GM12801 (cell line): ENCODE results near the gene SPATA20.

Experiments used
- TF ChIP-seq, protein P1 (sequence below): IDR thresholded peaks from one replicate; pipeline ENCODE4 v1.5.1; 2011; ENCODE audit warnings: control low read depth; ENCODE audit not compliant: insufficient read length; ENCODE audit errors: extremely low read depth

Gene SPATA20

DNA sequence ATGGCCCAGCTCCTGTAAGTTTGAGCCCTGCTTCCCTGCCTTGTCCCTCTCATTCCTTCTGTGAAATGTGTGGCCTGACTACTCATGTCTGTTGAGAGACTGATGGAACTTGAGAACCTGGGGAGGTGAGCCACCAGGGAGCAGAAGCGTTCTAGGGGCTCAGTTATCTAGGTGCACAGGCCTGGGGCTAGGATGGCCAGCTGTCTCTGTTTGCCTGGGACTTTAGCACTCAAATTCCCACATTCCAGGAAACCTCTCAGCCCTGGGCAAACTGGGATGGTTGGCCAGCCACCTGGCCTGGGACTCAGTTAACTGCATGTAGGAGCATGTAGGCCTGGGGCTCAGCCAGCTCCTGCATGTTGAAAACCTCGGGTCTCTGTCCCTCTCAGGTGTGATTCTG lies 23.8 kb upstream of the SPATA20 start:
- TF ChIP-seq, protein P1, sequence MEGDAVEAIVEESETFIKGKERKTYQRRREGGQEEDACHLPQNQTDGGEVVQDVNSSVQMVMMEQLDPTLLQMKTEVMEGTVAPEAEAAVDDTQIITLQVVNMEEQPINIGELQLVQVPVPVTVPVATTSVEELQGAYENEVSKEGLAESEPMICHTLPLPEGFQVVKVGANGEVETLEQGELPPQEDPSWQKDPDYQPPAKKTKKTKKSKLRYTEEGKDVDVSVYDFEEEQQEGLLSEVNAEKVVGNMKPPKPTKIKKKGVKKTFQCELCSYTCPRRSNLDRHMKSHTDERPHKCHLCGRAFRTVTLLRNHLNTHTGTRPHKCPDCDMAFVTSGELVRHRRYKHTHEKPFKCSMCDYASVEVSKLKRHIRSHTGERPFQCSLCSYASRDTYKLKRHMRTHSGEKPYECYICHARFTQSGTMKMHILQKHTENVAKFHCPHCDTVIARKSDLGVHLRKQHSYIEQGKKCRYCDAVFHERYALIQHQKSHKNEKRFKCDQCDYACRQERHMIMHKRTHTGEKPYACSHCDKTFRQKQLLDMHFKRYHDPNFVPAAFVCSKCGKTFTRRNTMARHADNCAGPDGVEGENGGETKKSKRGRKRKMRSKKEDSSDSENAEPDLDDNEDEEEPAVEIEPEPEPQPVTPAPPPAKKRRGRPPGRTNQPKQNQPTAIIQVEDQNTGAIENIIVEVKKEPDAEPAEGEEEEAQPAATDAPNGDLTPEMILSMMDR: no peak

DNA sequence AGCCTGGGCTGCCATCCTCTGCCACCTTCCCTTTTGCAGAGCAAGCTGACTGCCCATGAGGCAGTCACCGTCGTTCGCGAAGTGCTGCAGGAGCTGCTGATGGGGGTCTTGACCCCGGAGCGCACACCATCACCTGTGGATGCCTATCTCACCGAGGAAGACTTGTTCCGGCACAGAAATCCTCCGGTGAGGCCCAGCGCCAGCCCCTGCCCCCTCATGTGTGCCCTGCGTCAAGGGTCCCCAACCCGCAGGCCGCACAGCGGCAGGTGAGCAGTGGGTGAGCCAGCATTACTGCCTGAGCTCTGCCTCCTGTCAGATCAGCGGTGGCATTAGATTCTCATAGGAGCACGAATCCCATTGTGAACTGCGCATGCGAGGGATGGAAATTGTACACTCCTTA lies 22.1 kb upstream of the SPATA20 start:
- TF ChIP-seq, protein P1: no peak

DNA sequence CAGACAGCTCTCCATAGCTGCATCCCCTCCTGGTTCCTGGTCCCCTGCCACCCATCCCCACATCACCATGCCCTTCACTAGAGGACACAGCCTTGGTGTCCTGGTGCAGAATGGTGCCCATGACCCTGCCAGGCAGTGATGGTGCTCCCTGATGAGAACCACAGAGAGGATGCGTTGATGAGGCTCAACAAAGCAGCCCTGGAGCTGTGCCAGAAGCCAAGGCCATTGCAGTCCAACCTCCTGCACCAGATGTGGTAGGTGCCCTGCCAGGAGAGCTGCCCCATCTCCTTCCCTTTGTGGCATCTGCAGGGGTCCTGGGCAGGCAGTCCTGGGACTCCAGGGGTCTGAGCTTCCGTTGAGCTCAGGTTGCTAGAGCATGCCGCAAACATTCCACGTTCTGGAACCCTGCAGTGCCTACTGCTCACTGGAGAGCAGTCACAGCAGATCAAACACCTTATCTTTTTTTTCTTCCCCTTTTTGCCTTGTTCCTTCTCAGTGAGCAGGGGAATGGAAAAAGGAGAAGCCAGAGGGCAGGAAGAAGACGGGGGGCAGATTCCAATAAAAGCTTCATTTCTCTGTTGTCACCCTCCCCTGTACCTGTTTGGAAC lies 19.7 kb upstream of the SPATA20 start:
- TF ChIP-seq, protein P1: no peak

DNA sequence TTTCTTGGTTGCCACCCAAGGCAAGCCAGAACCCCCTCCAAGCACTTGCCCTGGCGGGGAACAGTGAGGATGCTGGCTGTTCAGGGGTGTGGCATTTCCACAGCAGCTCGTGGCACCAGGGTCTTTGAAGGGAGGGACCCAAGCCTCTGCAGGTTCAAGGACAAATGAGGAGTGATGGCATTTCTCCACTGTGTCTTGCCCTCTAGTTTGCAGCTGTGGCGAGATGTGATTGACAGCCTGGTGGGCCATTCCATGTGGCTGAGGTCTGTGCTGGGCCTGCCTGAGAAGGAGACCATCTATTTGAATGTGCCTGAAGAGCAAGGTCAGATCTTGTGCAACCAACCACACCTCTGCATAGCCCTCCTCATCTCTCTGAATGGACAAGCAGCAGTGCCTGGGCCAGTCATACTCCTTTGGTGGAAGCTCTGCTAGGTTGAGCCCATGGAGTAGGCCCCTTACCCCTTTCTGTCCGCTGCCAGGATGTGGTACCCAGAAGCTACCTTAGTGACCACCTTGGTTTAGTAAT lies 19.0 kb upstream of the SPATA20 start:
- TF ChIP-seq, protein P1: no peak

DNA sequence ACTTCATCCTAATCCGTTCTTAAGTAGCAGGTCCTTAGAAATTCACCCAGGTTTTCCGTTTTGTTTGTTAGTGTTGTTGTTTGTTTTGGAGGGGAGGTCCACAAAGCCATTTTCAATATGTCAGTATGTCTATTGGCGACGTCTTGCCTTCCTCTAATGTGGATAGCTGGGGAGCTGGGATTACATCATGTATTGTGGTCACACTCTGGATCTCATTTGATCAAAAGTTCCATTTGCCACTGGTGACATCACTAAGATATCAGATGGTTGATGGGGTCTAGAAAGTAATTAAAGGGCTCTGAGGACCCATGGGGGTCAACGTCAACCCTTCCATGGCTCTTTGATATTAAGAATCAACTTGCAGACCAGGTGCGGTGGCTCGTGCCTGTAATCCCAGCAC lies 17.1 kb upstream of the SPATA20 start:
- TF ChIP-seq, protein P1: no peak

DNA sequence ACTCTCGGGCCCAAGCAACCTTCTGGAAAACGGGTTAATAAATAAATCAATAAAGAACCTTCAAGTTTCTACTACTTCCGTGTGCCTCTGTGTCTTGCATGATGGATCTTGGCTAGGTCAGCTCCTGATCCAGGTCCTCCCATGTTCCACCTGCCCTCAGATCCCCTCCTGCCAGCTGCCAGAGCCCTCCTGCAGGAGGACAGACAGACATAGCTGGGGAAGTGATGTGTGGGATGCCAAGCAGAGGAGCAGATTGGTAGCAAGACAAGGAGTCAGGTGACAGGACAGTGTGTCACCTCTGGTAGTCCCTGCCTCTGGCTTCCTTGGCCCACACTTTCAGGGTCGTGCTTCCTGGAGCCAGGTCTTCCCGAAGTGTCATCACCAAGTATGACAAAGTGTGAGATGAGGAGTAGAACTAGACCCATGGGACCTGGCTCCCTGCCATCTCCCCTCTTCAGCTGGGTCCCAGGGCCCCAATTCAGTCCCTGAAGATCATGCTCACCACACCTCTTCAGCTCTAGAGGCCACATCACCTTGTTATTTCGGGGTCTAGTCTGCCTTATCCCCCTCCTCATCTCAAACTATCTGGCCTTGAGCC lies 15.4 kb upstream of the SPATA20 start:
- TF ChIP-seq, protein P1: no peak

DNA sequence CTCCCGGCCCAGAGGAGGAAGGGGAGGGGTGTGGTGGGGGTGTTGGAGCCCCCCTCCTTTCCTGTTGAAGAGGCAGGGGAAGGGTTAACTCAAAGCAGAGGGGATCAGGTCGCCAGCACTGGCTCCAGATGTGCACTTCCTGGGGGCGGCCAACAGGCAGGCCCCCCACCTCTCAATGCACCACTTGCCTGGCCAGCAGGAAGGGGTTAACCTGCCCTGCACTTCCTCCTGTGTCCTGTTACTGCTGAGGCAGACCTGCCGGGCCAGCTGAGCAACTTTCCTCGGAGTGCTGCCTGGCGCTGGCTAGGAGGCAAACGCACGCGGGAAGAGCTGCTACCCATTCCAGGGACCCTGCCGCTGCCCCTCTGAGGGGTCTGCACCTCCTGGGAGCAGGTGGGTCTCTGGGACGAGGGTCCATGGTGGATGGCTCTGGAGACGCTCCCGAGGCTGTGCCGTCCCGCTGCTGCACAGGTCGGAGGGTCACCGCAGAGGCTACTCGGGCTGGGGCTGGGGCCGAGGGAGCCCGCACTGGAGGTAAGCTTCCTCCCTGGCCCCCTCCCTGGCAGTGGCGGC lies 14.4 kb upstream of the SPATA20 start, which contains the start of gene EPN3:
Gene EPN3, plus strand, starts transcription at position 284 of the 573 bp plus-strand sequence. CDS start 3,822 bp downstream, outside the sequence.
- TF ChIP-seq, protein P1: no peak
